ENCODE measurements around the gene ZNF175.

- TF ChIP-seq CTCF (IDR thresholded peaks at IDR 0.05) (no peak), POLR2A (IDR thresholded peaks at IDR 0.05) (no peak)
Measured at GRCh38 chr19:51547397-51548212, 23.5 kb upstream of the ZNF175 start.
